ENCODE measurements around the gene FCSK.
"Not testable (repeated sequence)": the region's sequence is repeated elsewhere in the genome, so short reads cannot be mapped to it uniquely, and the experiment has no call there.

FCSK gene

DNA sequence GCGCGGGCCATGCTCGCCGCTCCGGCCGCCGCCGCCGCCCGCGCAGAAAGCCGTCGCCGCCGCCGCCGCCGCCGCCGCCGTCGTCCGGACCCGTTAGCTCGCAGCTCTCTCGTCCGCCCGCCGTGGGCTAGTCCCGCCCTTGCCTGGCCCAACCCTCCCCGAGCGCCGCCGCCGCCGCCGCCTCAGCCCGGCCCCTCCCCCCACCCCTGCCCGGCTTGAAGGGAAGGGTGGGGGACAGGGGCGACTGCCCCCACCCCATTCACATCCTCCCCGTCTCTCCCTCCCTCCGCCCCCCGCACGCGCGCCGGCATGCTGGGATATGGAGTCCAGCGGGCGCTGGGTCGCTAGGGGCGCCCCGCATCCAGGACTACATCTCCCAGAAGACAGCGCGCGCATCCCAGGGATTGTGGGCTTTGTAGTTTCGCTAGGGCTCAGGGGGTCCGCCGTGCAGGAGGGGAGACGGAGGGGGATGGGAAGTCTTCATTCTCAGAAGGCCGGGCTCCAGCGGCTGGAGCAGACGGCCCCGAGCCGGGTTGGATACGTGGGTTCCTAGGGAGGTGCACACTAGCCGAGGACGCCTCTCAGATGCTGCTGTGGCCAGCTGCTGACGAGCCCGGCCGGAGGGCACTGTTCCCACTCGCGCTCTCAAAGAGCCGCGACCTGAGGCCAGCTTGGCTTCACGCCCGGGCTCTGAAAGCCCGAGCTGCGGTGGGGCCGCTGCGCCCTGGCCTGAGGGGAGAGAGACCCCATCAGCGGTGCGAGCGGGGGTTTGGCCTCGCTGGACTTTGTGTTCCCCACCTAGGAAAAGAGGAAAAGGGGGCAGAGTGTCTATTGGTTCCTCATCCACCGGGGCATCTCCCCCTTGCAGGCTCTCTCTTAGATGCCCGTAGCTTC, 15.2 kb upstream of the FCSK start, which contains the start of gene ST3GAL2:
Gene ST3GAL2 (minus strand): TSS at position 132 of the 894 bp plus-strand sequence. CDS start 40,570 bp downstream, outside the sequence.
- H3K9me3 Mint-ChIP-seq (ENCODE audit: low read depth) = no peaks in the 10 kb centered on the region
- peak within 1 kb of the TSS; percentile 88 for H3K27ac Mint-ChIP-seq
- no peaks in the 10 kb centered on the region for H3K27me3 Mint-ChIP-seq
- H3K4me3 Mint-ChIP-seq = peak within 1 kb of the TSS; percentile 98
- H3K36me3 Mint-ChIP-seq = no peaks in the 10 kb centered on the region
- H3K4me1 Mint-ChIP-seq (ENCODE audit: low read depth) = peaks cover 34% of the 10 kb centered on the region

DNA sequence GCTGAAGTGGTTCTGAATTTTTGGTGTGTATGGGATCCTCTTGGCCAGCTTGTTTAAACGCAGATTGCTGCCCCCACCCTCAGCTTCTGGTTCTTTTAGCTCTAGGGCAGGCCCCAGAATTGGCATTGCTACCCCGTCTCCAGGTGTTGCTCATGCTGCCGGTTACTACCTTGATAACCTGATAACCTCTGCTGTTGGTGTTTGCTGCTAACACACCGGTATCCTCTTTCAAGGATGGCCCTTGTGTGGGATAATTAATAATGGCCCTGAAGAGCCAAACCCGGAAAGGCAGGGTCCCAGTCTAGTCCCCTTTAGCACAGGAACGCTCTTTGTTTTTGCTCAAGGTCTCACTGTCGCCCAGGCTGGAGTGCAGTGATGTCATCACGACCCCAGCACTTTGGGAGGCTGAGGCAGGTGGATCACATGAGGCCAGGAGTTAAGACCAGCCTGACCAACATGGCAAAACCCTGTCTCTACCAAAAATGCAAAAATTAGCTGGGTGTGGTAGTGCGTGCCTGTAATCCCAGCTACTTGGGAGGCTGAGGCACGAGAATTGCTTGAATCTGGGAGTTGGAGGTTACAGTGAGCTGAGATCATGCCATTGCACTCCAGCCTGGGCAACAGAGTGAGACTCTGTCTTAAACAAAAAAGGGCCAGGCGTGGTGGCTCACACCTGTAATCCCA, 14.2 kb upstream of the FCSK start:
- Mint-ChIP-seq H3K9me3 (ENCODE audit: low read depth) (no peaks in the 10 kb centered on the region), H3K4me1 (ENCODE audit: low read depth) (peaks cover 25% of the 10 kb centered on the region), H3K4me3 (peak overlapping the region; percentile 91), H3K27ac (peak overlapping the region; percentile 50), H3K36me3 (no peaks in the 10 kb centered on the region), H3K27me3 (no peaks in the 10 kb centered on the region)

DNA sequence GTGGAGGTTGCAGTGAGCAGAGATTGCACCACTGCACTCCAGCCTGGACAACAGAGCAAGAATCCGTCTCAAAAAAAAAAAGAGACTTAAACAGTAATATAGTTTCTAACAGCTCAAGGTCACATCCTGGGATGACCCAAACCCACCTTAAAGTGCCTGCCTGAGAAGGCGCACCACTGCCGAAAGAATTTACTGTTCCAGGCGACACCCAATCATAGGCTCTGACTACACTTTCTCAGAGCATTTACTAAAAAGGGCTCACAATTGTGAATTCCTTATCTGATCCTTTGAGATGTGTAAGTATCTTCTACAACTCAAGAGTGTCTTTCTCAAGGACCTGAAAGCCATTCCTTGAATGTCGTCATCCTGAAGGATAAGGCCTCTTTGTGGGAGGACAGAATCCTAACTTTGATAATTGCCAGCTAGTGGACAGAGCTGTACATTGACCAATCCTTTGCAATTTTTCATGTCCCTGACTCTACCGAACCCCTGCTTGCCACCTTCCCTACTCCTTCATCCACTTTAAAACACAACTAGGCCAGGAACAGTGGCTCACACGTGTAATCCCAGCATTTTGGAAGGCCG, 12.9 kb upstream of the FCSK start:
- Mint-ChIP-seq H3K4me3 (peak overlapping the region; percentile 23), H3K27me3 (no peaks in the 10 kb centered on the region), H3K27ac (no peak overlapping the region), H3K9me3 (ENCODE audit: low read depth) (no peaks in the 10 kb centered on the region), H3K4me1 (ENCODE audit: low read depth) (peaks cover 20% of the 10 kb centered on the region), H3K36me3 (no peaks in the 10 kb centered on the region)

GRCh38 chr16:70442344-70442743, 12.1 kb upstream of the FCSK start:
- H3K36me3 Mint-ChIP-seq = no peaks in the 10 kb centered on the region
- H3K4me3 Mint-ChIP-seq = no peak overlapping the region
- peaks cover 11% of the 10 kb centered on the region for H3K4me1 Mint-ChIP-seq (ENCODE audit: low read depth)
- H3K9me3 Mint-ChIP-seq (ENCODE audit: low read depth) = no peaks in the 10 kb centered on the region
- no peaks in the 10 kb centered on the region for H3K27me3 Mint-ChIP-seq
- no peak overlapping the region for H3K27ac Mint-ChIP-seq

DNA sequence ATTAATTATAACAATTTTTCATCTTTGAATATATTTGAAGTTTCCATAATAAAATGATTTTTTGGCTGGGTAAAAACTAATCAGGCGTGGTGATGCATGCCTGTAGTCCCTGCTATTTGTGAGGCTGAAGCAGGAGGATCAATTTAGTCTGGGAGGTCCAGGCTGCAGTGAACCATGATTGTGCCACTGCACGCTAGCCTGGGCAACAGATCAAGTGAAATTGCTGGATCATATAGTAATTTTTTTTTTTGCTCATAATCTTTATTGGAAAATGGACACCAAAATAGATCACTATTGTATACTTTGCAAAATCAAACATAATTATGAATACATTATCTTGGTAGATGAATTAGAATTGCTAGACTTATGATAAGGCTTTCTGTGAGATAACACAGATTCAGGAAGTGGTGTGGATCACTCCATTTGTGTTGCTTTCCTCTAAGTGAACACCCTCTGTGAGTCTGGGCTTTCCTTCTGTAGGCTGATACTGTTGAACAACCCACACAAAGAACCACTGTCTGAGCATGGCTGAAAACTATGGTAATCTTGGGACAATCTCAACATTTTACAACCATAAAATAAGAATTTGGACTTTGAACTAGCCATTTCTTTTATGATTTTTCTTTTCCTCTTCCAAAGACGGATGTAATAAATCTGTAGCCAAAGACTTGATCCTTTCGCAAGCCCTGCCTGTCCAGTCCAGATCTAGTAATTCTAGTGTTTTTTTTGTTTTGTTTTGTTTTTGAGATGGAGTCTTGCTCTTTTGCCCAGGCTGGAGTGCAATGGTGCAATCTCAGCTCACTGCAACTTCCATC, 9.9 kb upstream of the FCSK start:
- Mint-ChIP-seq H3K4me1 (ENCODE audit: low read depth) (no peaks in the 10 kb centered on the region), H3K9me3 (ENCODE audit: low read depth) (no peaks in the 10 kb centered on the region), H3K4me3 (no peak overlapping the region), H3K27me3 (no peaks in the 10 kb centered on the region), H3K27ac (no peak overlapping the region), H3K36me3 (no peaks in the 10 kb centered on the region)

DNA sequence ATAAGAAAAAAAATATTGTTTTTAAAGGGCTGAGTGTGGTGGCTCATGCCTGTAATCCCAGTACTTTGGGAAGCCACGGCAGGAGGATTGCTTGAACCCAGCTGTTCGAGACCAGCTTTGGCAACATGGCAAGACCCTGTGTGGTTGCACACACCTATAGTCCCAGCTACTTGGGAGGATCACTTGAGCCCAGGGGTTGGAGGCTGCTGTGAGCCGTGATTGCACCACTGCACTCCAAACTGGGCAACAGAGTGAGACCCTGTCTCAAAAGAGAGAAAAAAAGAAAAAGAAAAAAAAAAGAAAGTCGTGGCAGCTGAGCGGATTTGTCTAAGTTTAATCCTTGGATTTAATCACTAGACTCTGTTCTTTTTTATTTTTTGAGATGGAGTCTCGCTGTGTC, 6.3 kb upstream of the FCSK start:
- Mint-ChIP-seq H3K9me3 (ENCODE audit: low read depth) (no peaks in the 10 kb centered on the region), H3K36me3 (no peaks in the 10 kb centered on the region), H3K4me3 (no peak overlapping the region), H3K27me3 (no peaks in the 10 kb centered on the region), H3K27ac (no peak overlapping the region), H3K4me1 (ENCODE audit: low read depth) (peaks cover 8% of the 10 kb centered on the region)

- Mint-ChIP-seq H3K27ac (peak overlapping the region; percentile 34), H3K4me1 (ENCODE audit: low read depth) (peaks cover 17% of the 10 kb centered on the region)
- H3K27me3 Mint-ChIP-seq; H3K9me3 Mint-ChIP-seq (ENCODE audit: low read depth); H3K36me3 Mint-ChIP-seq; H3K4me3 Mint-ChIP-seq: not testable (repeated sequence)
Measured at GRCh38 chr16:70450142-70451003, 4.0 kb upstream of the FCSK start.

DNA sequence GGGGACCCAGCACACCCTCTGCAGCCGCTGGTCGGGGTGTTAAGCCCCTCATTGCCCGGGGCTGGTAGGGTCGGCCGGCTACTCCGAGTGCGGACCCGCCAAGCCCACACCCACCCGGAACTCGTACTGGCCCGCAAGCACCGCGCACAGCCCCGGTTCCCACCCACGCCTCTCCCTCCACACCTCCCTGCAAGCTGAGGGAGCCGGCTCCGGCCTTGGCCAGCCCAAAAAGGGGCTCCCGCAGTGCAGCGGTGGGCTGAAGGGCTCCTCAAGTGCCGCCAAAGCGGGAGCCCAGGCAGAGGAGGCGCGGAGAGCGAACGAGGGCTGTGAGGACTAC, 3.4 kb upstream of the FCSK start:
- not testable (repeated sequence) for H3K36me3 Mint-ChIP-seq; H3K9me3 Mint-ChIP-seq (ENCODE audit: low read depth); H3K27me3 Mint-ChIP-seq; H3K4me3 Mint-ChIP-seq; H3K27ac Mint-ChIP-seq
- peaks cover 19% of the 10 kb centered on the region for H3K4me1 Mint-ChIP-seq (ENCODE audit: low read depth)

DNA sequence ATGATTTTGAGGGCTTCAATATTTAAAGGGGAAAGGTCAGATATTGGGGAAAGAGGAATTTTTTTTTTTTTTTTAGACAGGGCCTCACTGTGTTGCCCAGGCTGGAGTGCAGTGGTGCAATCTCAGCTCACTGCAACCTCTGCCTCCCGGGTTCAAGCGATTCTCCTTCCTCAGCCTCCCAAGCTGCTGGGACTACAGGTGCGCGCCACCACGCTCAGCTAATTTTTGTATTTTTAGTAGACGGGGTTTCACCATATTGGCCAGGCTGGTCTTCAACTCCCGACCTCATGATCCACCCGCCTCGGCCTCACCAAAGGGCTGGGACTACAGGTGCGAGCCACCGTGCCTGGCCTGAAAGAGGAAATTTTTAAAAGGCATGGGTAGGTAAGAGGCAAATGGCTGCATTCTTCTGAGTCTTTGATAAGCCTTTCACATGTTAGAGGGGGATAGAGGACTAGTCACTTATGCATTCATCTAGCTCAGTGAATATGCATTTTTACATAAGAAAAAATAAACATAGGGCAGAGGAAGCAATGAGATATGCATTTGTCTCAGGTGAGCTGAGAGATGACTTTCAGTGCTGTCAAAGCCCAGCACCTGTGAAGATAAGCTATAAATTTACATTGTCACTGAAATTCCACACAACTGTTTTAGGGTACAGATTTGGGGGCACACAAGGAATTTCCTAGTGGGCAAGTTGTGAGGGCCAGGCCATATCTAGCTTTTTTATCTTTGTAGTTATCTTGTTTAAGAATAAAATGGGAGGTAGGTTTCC, 1.1 kb upstream of the FCSK start:
- H3K4me3 Mint-ChIP-seq = peak overlapping the region; percentile 94
- H3K27me3 Mint-ChIP-seq = no peaks in the 10 kb centered on the region
- H3K4me1 Mint-ChIP-seq (ENCODE audit: low read depth) = peaks cover 24% of the 10 kb centered on the region
- H3K27ac Mint-ChIP-seq = peak overlapping the region; percentile 90
- H3K36me3 Mint-ChIP-seq = no peaks in the 10 kb centered on the region
- H3K9me3 Mint-ChIP-seq (ENCODE audit: low read depth) = no peaks in the 10 kb centered on the region

DNA sequence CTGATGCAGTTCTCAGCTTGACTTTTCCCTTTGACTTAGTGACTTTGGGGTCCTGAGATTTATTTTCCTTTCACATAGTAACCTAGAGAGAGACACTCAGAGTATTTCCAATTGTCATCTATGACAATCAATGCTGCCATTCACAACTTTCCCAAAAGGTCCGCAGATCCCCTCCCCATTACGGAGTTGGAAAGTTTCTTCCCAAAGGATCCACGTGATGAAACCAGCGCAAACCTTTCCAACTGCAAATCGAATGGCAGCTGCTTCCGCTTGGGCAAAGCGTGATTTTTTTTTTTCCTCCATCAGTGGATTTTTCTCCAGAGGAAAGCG, 538 bp upstream of the FCSK start:
- peak overlapping the region; percentile 94 for H3K4me3 Mint-ChIP-seq
- H3K9me3 Mint-ChIP-seq (ENCODE audit: low read depth) = no peaks in the 10 kb centered on the region
- no peaks in the 10 kb centered on the region for H3K36me3 Mint-ChIP-seq
- peak overlapping the region; percentile 90 for H3K27ac Mint-ChIP-seq
- peaks cover 24% of the 10 kb centered on the region for H3K4me1 Mint-ChIP-seq (ENCODE audit: low read depth)
- H3K27me3 Mint-ChIP-seq = no peaks in the 10 kb centered on the region

DNA sequence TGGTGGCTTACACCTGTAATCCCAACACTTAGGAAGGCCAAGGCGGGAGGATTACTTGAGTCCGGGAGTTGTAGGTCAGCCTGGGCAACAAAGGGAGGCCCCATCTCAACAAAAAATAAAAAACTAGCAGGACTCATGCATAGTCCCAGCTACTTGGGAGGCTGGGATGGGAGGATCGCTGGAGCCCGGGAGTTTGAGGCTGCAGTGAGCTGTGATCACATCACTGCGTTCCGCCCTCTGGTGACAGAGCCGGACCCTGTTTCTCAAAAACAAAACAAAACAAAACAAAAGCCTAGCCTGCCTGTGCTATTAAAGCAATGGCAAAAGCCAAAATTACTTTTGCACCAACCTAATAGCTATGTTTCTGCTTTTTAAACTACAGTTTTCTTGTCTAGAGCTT, 1.5 kb downstream of the FCSK start:
- H3K27me3 Mint-ChIP-seq = no peaks in the 10 kb centered on the region
- H3K4me1 Mint-ChIP-seq (ENCODE audit: low read depth) = peaks cover 18% of the 10 kb centered on the region
- no peaks in the 10 kb centered on the region for H3K9me3 Mint-ChIP-seq (ENCODE audit: low read depth)
- H3K4me3 Mint-ChIP-seq = peak overlapping the region; percentile 94
- H3K27ac Mint-ChIP-seq = no peak overlapping the region
- H3K36me3 Mint-ChIP-seq = no peaks in the 10 kb centered on the region

DNA sequence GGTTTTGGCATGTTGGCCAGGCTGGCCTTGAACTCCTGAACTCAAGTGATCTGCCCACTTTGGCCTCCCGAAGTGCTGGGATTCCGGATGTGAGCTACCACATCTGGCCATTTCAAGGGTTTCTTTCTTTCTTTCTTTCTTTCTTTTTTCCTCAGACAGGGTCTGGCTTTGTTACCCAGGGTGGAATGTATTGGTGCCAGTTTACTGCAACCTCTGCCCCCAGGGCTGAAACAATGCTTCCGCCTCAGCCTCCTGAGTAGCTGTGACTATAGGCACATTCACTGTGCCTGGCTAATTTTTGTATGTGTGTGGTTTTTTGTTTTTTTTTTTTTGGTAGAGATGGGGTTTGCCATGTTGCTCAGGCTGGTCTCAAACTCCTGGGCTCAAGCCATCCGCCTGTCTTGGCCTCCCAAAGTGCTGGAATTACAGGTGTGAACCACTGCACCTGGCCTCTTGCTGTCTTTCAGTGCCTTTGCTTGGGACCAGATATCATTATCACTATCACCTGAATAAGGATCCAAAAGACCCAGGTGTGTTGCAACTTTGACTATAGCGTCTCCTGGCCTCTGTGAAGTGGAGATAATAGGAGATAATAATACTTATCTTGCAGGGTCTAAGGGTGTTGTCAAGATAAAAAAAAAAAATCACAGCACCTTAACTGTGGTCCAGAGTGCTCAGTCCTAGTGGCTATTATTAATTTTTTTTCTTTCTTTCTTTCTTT, 3.2 kb downstream of the FCSK start:
- Mint-ChIP-seq H3K27ac (no peak overlapping the region), H3K4me1 (ENCODE audit: low read depth) (peaks cover 18% of the 10 kb centered on the region), H3K27me3 (no peaks in the 10 kb centered on the region), H3K4me3 (no peak overlapping the region), H3K36me3 (peaks cover 2% of the 10 kb centered on the region), H3K9me3 (ENCODE audit: low read depth) (no peaks in the 10 kb centered on the region)

DNA sequence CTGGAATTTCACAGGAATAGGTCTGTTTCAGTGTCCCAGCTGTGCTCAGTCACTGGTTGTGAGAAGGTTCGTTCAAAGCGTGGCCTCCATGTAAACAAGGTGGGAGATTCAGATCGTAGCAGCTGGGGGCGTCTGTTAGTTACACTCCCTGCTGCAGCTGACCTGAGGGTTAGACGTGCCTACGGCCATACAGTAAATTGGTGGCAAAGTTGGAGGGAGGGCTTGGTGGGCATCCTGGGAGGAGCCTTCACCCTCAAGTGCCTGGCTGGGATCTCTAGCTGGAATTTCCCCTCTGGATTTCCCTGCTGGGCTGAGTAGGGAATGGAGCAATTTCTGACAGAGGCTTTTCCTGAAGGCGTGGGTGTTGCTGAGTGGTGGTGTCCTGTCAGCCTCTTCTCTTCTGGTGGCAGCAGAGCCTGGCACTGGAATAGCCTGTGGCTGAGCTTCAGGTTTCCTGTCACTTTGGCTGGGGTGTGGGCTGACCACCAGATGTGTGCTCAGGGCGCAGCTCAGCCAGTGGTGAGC, 6.4 kb downstream of the FCSK start:
- peaks cover 2% of the 10 kb centered on the region for H3K36me3 Mint-ChIP-seq
- H3K9me3 Mint-ChIP-seq (ENCODE audit: low read depth) = no peaks in the 10 kb centered on the region
- peaks cover 5% of the 10 kb centered on the region for H3K4me1 Mint-ChIP-seq (ENCODE audit: low read depth)
- no peak overlapping the region for H3K4me3 Mint-ChIP-seq
- no peaks in the 10 kb centered on the region for H3K27me3 Mint-ChIP-seq
- no peak overlapping the region for H3K27ac Mint-ChIP-seq

Data from activated naive CD8-positive, alpha-beta T cell (primary cell).